NCI-H146 treated with DMSO at 0.1 percent for 48 hours (cell line): ENCODE measurements around the gene SNX5.
"Not testable (repeated sequence)": the region's sequence is repeated elsewhere in the genome, so short reads cannot be mapped to it uniquely, and the experiment has no call there.

Experiments used
- DNase-seq: peaks from one replicate; lab custom pipeline; 2025; ENCODE audit not compliant: unreplicated experiment; lab: John Stamatoyannopoulos, UW

Gene SNX5

DNA sequence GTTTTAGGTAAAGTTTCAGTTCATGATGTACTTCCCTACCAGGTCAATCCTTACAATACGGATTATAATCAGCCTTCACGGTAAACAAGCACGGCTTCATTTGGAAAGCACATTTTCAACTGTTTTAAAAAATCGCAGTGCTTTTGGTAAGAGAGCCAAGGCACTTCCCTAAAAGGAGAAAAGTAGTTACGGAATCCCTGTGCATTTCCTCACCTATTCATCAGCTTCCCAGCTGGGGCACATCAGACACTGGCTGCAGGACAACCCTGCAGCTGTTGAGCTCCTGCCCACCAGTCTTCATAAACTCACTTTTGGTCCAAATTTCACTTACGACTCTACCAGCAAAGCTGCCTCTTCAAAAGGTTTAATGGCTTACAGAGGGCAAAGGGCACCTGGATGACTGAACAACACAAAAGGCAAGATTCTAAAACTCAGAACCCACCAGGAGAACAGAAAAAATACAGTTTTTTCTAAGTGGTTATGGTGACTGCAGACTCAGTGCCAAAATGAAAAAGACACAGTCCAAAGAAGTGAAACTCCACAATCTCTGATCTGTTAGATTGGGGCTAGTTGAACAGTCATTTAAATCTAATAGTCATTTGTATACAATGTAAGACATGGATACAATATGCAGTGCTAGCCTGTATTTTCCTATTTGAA lies 7.5 kb downstream of the SNX5 start:
- DNase-seq = no peak

DNA sequence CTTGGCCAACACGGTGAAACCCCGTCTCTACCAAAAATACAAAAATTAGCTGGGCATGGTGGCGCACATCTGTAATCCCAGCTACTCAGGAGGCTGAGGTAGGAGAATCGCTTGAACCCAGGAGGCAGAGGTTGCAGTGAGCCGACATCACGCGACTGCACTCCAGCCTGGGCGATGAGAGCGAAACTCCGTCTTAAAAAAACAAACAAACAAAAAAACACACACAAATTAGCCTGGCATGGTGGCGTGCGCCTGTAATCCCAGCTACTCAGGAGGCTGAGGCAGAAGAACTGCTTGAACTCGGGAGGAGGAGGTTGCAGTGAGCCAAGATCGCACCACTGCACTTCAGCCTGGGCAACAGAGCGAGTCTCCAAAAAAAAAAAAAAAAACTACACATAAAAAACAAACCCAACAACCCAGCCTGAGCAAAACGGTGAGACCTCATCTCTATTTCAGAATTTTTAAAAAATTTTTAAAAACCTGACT lies 8.2 kb downstream of the SNX5 start:
- not testable (repeated sequence) for DNase-seq

DNA sequence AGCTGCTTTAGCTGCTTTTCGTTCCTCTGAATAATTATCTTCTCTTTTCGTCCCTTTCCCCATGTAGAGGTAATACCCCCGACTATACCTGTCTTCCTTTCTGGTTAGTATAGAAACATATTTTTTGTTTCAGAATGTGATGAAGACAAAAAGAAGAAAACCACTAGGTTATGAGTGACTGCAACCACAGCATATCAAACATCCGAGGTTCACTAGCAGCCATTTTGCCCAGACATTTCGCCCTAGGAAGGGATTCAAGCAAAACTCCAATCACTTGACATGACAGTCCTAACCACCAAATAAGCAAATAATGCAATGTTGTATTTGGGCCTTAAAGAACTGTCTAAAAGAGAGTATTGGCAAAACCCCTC lies 9.4 kb downstream of the SNX5 start:
- DNase-seq = no peak

GRCh38 chr20:17958373-17959256 lies 10.0 kb downstream of the SNX5 start:
- no peak for DNase-seq

DNA sequence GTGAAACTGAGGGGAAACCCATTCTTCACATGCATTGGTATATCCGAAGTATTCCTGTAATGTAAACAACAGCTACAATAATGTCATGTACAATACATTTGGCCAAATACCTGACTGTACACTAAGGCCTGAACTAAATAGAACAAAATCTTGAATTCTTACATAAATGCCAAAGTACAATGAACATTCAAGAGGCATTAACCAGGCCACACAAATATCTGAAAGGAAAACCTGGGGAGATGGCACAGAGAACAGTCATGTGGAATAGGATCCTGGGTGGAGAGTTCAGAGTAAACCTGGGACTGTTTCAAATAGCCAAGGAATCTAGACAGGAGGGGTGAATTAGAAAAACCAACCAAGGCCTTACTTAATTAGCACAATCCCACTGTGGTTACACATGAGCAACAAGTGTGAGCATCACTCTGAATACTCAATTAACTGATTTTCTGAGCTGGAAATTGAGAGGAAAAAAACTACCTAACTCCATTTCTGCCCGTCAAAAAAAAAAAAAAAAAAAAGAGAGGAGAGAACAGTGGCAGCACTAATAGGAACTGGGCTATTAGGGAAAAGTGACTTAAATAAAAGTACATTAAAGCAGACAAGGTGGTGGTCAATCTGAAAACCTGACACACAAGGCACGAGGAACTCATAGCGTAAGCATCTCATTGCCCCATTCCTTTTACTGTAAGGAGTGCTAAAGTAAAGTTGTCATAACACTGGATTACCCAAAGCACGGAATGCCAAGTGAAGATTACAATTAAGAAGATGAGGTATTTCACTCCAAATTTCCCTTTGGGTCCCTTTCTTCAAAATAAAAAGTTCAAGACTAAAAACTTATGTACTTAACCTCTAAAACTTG lies 10.9 kb downstream of the SNX5 start:
- DNase-seq = no peak

DNA sequence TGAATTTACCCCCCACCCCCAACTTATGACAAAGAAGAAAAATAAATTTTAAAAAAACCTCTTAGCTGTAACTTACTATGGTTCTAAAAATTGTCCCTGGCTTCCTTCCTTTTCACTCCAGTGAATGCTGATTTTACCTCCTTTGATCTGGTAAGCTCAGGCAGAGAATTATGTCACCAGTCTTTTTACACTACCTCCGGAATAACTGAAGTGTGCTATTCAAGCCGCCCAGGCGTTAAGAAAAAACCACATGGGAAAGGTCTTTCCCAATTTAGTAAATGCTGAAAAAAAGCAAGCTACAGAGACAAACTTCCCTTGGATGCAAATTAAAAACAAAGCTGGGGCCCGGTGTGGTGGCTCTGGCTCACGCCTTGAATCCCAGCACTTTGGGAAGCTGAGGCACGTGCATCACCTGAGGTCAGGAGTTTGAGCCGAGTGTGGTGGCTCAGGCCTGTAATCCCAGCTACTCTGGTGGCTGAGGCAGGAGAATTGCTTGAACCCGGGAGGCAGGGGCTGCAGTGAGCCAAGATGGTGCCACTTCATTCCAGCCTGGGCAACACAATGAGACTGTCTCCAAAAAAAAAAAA lies 12.4 kb downstream of the SNX5 start:
- DNase-seq = no peak

DNA sequence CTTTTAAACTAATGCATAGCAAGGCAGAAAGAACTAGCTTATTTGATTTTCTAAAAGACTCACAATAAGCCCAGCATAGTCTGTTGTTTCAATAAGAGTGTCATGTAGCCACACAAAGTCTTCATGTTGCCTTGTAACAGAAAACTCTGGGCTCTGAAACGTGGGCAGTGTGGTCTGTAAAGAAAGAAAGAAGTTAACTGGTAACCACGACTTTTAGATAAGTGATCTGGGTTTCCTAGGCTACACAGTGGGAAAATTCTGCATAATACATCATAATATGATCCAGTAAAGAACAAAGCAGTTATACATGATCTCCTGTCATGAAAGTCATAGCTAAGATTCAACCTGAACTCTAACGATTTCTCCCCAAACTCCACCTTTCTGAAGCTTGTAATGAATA lies 13.3 kb downstream of the SNX5 start:
- no peak for DNase-seq

- no peak for DNase-seq
Measured at GRCh38 chr20:17953935-17954334, 14.7 kb downstream of the SNX5 start.

DNA sequence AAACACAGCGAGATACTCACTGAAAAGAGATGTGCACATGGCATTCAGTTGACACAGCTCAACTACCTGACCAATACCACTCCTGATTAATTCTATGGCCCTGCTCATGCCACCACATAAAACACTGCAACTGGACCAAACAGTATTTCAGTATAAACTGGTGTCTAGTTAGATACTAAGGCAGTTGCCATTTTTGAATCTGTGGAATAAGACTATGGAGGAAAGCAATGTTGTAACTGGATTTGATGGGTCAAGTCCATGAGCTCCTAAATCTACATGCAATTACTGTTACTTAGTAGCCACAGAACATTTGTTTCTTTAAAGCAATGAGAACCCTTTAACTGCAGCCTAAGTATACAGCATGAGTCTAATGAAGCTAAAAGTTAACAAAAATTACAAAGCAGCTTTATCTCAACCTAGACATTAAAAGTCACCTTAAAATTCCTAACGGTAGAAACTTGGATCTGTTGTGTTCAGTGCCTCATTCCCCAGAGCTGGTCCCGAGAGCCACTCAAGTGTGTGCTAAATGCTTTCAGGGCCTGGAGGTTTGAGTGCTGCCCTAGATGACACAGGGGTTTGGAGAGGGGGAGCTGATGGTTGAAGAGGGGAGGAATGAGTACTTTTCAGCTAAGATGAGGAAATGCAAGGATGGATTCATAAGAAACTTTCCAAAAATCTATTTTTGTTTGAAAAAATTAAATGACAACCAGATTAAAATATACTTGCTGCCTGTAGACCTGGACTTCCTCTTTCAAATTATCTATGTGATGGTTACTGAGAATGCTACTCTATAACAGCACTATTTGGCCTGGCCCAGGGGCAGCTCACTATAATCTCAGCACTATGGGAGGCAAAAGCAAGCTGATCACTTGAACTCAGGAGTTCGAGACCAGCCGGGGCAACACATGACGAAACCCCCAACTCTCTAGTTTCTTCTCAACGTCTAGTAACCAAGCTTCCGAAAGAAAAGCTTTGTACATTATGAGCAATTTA lies 15.6 kb downstream of the SNX5 start:
- no peak for DNase-seq

DNA sequence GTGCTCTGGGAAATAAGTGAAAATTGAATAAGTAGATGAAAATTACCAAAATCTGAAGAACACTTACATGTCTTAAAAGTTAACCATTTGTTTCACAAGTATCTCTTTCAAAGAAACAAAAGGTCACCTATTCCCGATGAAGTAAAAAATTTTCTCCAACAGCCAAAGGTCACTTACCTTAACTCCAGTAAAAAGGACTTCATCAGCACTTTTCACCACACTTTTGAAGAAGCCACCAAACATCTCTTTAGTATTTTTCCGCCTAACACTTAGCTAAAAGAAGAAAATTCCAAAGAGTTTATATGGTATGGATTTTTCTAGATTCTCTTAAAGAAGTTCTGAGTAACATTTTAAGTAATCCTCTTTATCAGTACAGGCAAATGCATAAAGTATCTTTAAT lies 17.3 kb downstream of the SNX5 start:
- DNase-seq = no peak

- no peak for DNase-seq
Measured at GRCh38 chr20:17950670-17951069, 17.9 kb downstream of the SNX5 start.

DNA sequence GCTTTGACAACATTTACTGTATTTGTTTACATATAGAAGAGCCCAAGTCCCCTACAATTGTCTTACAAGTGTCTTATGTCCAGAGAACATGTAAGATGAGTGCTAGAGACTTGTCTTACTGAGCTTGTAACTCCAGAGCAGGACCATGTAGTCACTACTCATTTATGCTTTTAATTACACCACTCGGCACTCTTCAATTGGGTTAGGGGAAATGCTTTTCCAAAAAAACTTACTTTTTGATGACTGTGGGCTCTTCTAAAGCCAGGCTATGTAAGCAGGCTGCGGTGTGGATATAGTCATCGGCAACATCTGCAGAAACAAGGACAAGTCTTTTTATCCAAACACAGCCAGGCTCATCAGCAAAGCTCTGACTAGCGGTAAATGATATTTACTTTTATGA lies 18.7 kb downstream of the SNX5 start:
- DNase-seq = no peak

DNA sequence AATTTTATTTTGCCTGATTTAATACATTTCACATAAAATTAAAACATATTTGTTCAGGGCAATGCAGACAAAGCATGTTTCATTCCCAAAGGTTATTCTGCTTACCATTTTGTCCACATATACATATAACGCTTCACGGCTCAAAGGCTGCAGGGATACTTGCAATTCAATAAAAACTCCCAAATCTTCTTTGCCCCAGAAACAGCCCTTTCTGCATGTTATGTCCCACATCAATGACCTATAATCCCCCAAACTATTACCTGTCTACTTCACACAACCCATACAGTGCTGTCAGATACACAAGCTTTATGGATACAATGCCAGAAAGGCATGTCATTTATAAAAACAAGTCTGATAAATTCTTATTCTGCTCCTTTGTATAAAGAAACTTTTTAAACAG lies 20.2 kb downstream of the SNX5 start:
- DNase-seq = no peak

DNA sequence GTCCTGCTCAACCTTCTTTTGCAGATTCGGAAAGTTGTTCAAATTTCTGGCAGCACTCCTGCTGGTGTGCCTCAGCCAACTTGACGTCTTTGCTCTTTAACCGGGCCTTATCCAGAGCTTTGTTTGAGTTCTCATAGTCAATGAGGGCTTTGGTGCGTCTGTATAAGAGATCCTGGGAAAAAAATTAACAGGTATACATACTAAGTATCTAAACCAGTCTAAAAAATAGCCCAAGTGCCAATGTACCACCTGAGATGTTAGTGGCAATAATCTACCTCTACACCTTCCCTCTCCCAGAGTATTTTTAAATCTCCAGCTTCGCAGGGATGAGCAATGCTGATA lies 21.1 kb downstream of the SNX5 start:
- no peak for DNase-seq

DNA sequence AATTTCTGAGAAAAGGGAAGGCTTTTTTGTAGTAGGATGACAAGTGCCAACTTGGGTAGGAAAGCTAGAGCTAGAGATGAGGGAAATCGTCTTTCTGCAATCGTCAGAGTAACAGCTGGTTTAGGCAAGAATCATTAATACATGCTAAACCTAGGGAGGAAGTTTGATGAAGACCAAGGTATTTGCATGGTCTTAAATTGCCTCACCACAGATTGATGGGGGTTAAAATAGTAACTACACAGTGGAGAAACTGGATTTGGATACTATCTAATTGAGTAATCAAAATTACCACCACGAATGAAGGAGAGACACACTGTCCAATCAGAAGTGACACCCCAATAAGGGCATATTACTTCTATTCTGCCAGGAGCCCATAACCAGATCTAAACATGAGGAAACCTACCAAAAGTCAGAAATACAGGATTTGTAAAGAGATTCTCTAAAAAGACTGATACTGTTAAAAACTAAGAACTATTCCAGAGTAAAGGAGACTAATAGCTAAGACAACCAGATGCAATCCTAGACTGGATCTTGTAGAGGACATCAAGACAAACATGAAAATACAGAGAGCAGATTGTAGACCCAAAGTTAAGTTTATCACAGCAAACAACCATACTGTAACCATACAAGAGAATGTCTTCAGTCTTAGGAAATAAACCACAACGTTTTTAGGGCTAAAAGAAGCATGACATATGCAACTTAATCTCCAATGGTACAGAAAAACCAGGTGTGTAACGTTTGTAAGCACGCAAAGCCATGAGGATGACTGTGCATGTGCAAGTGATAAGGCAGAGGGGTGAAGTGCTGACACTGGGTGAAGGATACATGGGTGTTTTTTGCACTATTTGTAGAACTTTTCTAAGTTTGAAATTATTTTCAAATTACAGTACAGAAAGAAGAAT lies 21.8 kb downstream of the SNX5 start:
- no peak for DNase-seq

DNA sequence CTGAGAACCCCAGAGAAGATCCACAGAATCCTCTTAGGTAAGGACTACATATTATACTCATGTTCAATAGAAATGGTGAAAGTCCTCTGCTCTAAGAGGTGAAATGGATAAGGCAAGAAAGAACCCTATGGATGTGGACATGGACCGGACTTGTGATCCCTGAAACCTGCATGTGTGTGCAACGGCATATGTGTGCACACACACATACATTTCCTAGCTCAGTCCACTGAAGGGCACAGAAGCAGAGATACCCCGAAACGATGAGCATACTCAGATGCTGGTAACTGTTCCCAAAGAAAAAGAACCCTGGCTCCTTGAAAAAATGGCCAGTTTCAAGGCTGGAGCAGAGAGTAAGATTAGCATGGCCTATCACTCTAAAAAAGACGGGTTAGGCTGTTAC lies 22.6 kb downstream of the SNX5 start:
- no peak for DNase-seq

GRCh38 chr20:17944854-17945474 lies 23.6 kb downstream of the SNX5 start:
- DNase-seq = no peak

DNA sequence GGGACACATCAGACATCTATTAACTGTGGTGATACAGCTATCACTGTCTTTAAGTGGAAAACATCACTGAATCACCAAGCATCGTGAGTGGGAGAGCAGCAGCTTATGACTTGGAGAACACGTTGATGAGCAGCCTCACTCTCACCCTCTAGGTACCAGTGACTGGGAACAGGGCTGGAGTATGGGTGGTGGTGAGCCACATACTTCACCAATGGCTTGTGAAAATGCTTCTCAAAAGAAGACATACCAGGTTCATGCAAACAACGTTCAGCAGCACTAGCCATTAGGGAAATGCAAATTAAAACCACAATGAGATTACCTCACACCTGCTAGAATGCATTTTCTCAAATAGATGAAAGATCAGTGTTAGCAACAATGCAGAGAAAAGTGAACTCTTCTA lies 25.3 kb downstream of the SNX5 start:
- no peak for DNase-seq

DNA sequence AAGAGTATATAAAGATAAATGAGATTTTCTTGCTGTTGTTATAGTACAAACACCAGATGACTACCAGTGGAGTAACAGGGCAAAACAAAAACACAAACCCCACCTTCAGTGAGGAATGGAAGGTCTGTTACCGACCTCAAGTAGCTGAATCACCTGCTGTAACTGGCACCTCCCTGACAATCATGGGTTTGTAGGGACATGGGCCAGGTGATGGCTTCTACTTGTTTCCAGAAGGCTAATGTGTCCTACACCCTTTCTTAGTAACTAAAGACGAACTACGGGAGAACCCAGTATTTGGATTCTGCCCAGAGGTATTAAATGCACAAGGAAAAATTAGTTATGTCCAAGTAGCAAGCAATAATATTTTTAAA lies 26.8 kb downstream of the SNX5 start:
- DNase-seq = no peak
